GM21576 (cell line): ENCODE data around the gene OTUD1.

ENCODE experiments used
- ATAC-seq: cut with Tn5 transposase; IDR thresholded peaks from one replicate; pipeline ENCODE4 v1.9.1; 2021; ENCODE audit warnings: mild to moderate bottlenecking, moderate library complexity; ENCODE audit not compliant: unreplicated experiment

OTUD1 gene

GRCh38 chr10:23421397-23421796, 17.5 kb upstream of the OTUD1 start:
- ATAC-seq = no peak

- no peak for ATAC-seq
Measured at GRCh38 chr10:23422003-23422411, 16.9 kb upstream of the OTUD1 start.

DNA sequence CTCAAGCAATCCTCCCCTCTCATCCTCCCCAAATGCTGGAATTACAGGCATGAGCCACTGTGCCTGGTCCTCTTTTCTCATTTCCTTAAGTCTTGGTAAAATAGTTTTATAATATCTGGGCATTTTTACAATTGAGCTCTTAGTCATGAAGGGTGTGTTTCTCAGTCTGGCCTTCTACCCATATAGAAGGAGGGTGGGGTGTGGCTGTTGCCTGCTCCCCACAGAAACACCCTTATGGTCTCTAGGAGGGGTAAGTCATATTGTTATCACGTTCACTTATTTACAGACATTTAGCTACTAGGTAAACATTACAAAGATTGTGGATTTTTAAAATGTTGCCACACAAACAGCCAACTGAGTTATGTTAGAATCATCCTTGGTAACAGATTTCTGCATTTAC, 6.7 kb upstream of the OTUD1 start:
- no peak for ATAC-seq

DNA sequence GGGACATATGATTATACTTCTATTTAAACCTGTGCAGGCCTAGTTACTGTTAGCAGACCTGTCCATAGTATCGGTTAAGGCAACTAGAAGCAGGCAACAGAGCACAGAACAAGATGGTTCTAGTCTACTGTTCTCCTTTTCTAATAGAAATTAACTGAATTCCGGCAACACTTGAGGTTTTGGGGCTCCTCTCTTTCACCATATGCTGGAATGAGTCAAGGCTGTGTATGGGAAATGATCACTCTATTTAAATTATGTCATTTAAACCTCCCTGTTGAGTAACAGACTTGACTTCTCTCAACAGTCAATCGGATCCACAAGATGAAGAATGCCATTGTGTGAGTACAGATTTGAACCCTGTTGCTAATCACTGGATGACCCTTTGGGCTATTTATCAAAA, 6.2 kb upstream of the OTUD1 start:
- no peak for ATAC-seq

- no peak for ATAC-seq
Measured at GRCh38 chr10:23433701-23434100, 5.2 kb upstream of the OTUD1 start.

DNA sequence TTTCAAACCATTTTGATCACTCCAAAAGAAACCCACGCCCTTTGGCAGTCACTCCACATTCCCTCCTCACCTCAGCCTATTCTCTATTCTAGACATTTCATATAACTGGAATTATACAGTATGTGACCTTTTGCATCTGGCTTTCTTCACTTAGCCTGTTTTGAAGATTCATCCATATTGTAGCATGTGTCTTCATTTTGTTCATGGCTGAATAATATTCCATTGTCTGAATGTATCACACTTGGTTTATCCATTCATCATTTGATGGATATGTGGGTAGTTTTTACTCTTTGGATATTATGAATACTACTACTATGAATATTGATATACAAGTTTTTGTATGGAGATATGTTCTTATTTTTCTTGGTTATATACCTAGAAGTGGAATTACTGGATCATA, 3.5 kb upstream of the OTUD1 start:
- ATAC-seq = no peak

- no peak for ATAC-seq
Measured at GRCh38 chr10:23436983-23437382, 1.9 kb upstream of the OTUD1 start.

DNA sequence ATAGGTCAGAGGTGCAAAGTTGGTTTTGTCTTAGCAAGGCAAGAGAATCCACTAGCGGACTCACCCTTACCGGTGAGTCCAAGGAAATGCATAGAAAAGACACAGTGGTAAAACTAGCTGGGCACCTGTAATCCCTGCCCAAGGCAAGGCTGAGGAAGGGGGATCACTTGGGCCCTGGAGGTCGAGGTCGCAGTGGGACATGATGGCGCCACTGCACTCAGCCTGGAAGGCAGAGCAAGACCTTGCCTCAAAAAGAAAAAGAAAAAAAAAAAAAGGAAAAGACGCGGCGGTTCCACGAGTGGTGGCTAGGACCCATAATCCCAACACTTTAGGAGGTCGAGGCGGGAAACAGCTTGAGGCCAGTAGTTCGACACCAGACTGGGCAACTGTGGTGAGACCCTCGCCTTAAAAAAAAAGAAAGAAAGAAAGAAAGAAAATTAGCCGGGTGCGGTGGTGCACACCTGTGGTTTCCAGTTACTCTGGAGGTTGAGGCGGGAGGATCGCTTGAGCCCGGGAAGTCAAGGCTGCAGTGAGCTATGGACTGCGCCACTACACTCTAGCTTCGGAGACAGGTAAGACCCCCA, 820 bp upstream of the OTUD1 start:
- no peak for ATAC-seq

- peak; percentile 16 for ATAC-seq
Measured at GRCh38 chr10:23439452-23439960, 631 bp downstream of the OTUD1 start.

DNA sequence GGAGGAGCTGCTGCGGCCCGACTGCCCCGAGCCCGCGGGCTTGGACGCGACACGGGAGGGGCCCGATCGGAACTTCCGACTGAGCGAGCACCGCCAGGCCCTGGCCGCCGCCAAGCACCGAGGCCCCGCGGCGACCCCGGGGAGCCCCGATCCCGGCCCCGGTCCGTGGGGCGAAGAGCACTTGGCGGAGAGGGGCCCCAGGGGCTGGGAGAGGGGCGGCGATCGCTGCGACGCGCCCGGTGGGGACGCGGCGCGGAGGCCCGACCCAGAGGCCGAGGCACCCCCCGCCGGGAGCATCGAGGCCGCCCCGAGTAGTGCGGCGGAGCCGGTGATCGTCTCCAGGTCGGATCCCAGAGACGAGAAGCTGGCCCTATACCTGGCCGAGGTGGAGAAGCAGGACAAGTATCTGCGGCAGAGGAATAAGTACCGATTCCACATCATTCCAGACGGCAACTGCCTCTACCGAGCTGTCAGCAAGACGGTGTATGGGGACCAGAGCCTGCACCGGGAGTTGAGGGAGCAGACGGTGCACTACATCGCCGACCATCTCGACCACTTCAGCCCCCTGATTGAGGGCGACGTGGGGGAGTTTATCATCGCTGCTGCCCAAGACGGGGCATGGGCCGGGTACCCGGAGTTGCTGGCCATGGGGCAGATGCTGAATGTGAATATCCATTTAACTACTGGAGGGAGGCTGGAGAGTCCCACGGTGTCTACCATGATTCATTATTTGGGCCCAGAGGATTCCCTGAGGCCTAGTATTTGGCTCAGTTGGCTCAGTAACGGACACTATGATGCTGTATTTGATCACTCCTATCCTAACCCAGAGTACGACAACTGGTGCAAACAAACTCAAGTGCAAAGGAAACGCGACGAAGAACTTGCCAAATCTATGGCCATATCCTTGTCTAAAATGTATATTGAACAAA, 1.4 kb downstream of the OTUD1 start:
- ATAC-seq = peak; percentile 17

- ATAC-seq = no peak
Measured at GRCh38 chr10:23441251-23441650, 2.4 kb downstream of the OTUD1 start.

GRCh38 chr10:23442936-23443335, 4.1 kb downstream of the OTUD1 start:
- ATAC-seq = no peak

DNA sequence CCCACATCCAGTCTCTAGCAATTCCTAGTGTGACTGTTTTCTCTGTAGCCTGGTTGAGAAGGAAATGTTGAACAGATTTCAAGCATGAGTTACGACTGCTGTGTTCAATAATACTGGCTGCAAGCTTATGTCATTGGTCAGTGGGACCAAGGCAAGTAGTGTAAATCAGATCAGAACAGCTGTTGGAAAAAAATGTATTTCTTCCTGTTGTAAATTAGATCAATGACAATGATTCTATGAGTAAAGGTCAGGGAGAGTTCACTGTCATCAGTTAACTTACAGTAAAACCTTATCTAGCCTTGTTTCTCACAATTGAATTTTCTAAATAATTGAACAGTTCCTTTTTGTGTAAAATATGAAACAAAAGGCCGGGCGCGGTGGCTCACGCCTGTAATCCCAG, 6.7 kb downstream of the OTUD1 start:
- no peak for ATAC-seq

DNA sequence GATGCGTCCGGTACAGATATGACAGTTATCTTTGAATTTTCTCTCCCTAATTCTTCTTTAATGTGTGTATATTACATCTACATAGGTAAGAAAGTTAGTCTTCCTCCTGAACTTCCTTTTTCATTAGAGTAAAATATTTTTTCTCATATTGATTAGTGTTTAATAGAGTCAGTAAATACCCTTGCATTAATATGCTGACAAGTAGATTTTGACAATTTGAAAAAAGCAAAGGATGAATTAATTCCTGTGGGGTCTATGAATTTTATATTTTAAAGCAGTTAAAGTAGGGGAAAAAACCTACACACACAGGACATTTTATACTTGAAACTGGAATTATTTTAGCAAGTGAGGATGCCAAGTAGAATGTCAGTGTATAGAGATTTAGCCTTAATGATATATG, 9.4 kb downstream of the OTUD1 start:
- ATAC-seq = no peak

DNA sequence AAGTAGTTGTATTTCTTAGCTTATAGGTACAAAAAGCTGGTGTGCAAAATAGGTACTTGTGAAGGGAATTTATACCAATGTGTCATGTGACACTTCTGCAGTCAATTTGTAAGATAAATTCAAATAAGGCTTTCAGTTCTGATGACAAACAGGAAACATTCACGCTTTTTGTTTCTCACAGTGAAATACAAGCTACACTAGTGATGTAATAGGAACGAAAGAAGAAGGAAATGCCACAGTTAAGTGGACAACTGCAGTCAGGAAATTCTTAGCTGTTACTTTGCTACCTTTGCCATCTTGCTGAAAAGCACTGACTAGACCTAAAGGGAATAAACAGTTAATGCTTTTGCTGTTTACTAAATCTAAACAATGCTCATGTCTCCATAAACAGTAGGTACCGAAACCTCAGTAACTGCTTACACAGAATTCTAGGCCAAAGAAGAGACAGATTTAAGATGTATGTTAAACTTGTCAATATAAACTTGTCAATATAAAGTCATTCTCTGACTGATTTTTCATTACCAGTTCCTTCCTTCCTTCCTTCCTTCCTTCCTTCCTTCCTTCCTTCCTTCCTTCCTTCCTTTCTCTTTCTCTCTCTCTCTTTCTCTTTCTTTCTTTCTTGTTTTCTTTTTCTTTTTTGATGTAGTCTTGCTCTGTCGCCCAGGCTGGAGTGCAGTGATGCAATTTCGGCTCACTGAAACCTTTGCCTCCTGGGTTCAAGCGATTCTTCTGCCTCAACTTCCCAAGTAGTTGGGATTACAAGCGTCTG, 10.1 kb downstream of the OTUD1 start:
- peak; percentile 97 for ATAC-seq

- ATAC-seq = no peak
Measured at GRCh38 chr10:23452033-23452655, 13.3 kb downstream of the OTUD1 start.

DNA sequence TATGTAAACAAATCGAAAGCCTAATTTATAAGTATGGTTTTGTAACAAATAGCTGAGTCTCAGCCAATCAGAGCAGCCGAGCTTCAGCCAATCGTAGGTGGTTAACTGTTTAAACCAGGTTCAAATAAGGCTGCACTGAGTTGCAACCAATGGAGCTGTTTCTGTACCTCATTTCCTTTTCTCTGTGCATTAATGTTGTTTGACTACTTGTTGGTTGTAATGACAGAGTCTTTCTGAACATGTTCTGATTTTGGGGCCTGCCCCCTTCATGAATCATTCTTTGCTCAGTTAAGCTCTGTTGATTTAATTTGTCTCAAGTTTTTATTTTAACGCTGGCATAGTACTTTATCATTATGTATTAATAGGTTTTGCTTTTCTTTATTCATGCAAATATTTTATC, 14.6 kb downstream of the OTUD1 start:
- ATAC-seq = no peak

DNA sequence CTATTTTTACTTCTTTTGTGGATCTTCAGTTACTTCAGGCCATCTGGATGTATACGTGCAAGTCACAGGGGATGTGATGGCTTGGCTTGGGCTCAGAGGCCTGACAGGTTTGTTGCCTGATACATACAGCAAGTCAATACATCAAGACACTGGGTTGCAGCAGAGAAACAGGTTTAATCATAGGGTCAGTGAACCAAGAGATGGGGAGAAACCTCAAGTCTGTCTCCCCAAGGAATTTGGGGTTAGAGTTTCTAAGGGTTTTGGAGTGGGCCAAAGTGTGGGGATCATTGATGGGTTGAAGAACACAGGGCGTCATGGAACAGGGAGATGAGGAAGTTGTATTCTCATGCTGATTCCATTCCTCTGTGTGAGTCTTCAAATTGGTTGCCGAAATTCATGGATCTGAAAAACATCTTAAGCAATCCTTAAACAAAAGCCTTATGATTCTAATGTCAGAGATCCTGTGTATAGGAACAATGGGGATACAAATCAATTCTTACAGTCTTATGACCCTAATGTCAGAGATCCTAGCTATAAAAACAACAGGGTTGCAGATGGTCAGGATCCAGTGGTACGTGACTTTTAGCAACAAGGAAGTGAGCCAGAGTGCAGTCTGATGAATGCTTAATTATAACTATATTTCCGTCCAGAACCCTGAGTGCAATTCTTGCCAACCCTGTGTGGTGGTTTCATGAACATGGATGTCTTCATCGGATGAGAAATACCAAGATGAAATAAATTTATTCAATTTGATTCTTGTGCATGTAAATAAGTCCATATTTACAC, 18.9 kb downstream of the OTUD1 start:
- ATAC-seq = no peak

GRCh38 chr10:23459308-23459939, 20.5 kb downstream of the OTUD1 start:
- no peak for ATAC-seq

DNA sequence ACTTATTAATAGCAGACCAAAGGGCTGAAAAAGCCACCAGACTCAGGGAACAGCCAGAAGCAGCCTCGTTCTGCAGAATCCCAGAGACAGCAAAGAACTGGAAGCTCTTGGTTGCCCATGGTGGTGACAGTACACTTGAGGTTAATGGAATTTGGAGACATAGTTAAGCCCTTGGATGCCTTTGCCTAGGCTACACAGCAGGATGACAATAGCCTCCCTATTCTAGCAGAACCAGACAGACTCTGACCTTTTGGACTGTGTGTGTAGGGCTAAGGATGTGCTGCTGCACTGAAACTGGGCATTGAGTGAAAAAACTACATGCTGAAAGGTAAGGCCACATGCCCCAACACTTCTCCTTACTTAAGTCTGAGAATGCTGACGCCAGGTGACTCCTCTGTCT, 22.7 kb downstream of the OTUD1 start:
- ATAC-seq = no peak
